GM12878 (cell line): Measurements from ENCODE around the gene ZNF613. TPM values are rescaled to one million over a fixed set of nuclear protein-coding genes. Genes with fewer than 3 reads are reported as not detected.

ENCODE experiments used
- ATAC-seq: fragments of 200-7000 bp; cut with Tn5 transposase; 3 replicates; pipeline ENCODE4 v1.9.1; 2020; ENCODE audit warnings: mild to moderate bottlenecking, moderate library complexity
- BruUV-seq: library from RNA; stranded (reverse); fragments of 400-500 nt; replicated peaks from 2 replicates; lab custom pipeline; 2021; lab: Mats Ljungman, UMichigan
- CTCF ChIA-PET: fragments of 300-600 bp; sonication (Branson Sonifier 250); formaldehyde crosslinking; extraction: SDS; loops from one replicate; lab custom pipeline; 2021; ENCODE audit warnings: inconsistent platforms; lab: Yijun Ruan, JAX
- POLR2A ChIA-PET: fragments of 350-600 bp; formaldehyde crosslinking; extraction: SDS; loops from one replicate; lab custom pipeline; 2021; ENCODE audit warnings: inconsistent platforms; lab: Charles Lee
- RAD21 ChIA-PET: fragments of 300-600 bp; sonication (Branson Sonifier 250); formaldehyde crosslinking; loops from one replicate; lab custom pipeline; 2023; ENCODE audit warnings: antibody characterized with exemption; ENCODE audit not compliant: unreplicated experiment; lab: Charles Lee
- SMC1A ChIA-PET: fragments of 300-600 bp; sonication (Branson Sonifier 250); formaldehyde crosslinking; loops from one replicate; lab custom pipeline; 2023; ENCODE audit not compliant: unreplicated experiment, uncharacterized antibody; lab: Charles Lee
- DNase-seq: peaks from one replicate; pipeline ENCODE4 v3.0.0-alpha.2; 2011; ENCODE audit warnings: low read depth, low spot score
- FAIRE-seq: peaks from 3 replicates; lab custom pipeline; 2011; peaks lifted over from hg19 to GRCh38; lab: Jason Lieb, UNC
- H2AFZ ChIP-seq: 2 replicates; pipeline ENCODE4 v1.6.0; 2011; ENCODE audit warnings: low read depth, low read length, control low read depth; ENCODE audit not compliant: control insufficient read depth
- H3K27ac ChIP-seq: 2 replicates; pipeline ENCODE4 v1.5.1; 2011; ENCODE audit warnings: control low read depth; ENCODE audit not compliant: control insufficient read depth, insufficient read depth
- H3K27me3 ChIP-seq, 2 experiments: replicated peaks in 1 of 2; 2 replicates each; pipeline versions ENCODE4 v1.6.0 to v1.6.1; 2011; ENCODE audit warnings: low read length in 1 of 2; ENCODE audit not compliant: control insufficient read depth in 2 of 2, insufficient read depth in 2 of 2
- H3K36me3 ChIP-seq, 2 experiments: 2 replicates each; pipeline ENCODE4 v1.5.1; 2011; ENCODE audit warnings: low read length in 1 of 2; ENCODE audit not compliant: control insufficient read depth in 2 of 2, insufficient read depth in 2 of 2
- H3K4me1 ChIP-seq: 2 replicates; pipeline ENCODE4 v1.6.1; 2011; ENCODE audit warnings: mild to moderate bottlenecking, low read length, moderate library complexity, mixed read lengths; ENCODE audit not compliant: control insufficient read depth, insufficient read depth
- H3K4me2 ChIP-seq: 2 replicates; pipeline ENCODE4 v1.6.0; 2011; ENCODE audit warnings: control low read depth; ENCODE audit not compliant: control insufficient read depth, insufficient read depth
- H3K4me3 ChIP-seq: fragments of 200-600 bp; sonication (generic); 2 replicates; pipeline ENCODE4 v1.5.1; 2016
- H3K79me2 ChIP-seq: 2 replicates; pipeline ENCODE4 v1.6.0; 2011; ENCODE audit warnings: low read length; ENCODE audit not compliant: control insufficient read depth, insufficient read depth
- H3K9ac ChIP-seq: 2 replicates; pipeline ENCODE4 v1.8.0; 2011; ENCODE audit warnings: low read length, control low read depth, mixed read lengths; ENCODE audit not compliant: control insufficient read depth, insufficient read depth
- H3K9me3 ChIP-seq: replicated peaks from 3 replicates; pipeline ENCODE4 v1.5.1; 2011; ENCODE audit warnings: mild to moderate bottlenecking, low read length; ENCODE audit not compliant: control insufficient read depth, insufficient read depth
- H4K20me1 ChIP-seq: 2 replicates; pipeline ENCODE4 v1.6.0; 2011; ENCODE audit not compliant: control insufficient read depth, insufficient read depth
- BCL11A ChIP-seq: IDR thresholded peaks from 2 replicates; pipeline ENCODE4 v1.6.1; 2011; ENCODE audit warnings: low read depth, low read length
- EED ChIP-seq: sonication (generic); IDR thresholded peaks from 2 replicates; pipeline ENCODE4 v1.6.1; 2016; ENCODE audit warnings: antibody characterized with exemption, low read depth
- IKZF1 ChIP-seq: fragments of 450-650 bp; conservative IDR thresholded peaks from 2 replicates; pipeline ENCODE4 v1.6.1; 2017; ENCODE audit warnings: antibody characterized with exemption, mild to moderate bottlenecking
- MEF2A ChIP-seq: IDR thresholded peaks from 2 replicates; pipeline ENCODE4 v1.6.1; 2011; ENCODE audit warnings: low read depth, mild to moderate bottlenecking, low read length, moderate library complexity; ENCODE audit not compliant: insufficient read depth
- NFYB ChIP-seq: IDR thresholded peaks from 2 replicates; pipeline ENCODE4 v1.6.1; 2011; ENCODE audit warnings: low read depth, mild to moderate bottlenecking, low read length, improper control_type of control experiment, moderate library complexity; ENCODE audit not compliant: insufficient read depth
- NR2C1 ChIP-seq: fragments of 450-650 bp; IDR thresholded peaks from 2 replicates; pipeline ENCODE4 v1.6.1; 2017; ENCODE audit warnings: antibody characterized with exemption, mild to moderate bottlenecking, moderate library complexity
- ZNF24 ChIP-seq: fragments of 450-650 bp; IDR thresholded peaks from 2 replicates; pipeline ENCODE4 v1.6.1; 2017; ENCODE audit warnings: antibody characterized with exemption, mild to moderate bottlenecking
- whole genome bisulfite sequencing: methylation state at CpG from one replicate; pipeline ENCODE4 v1.1.6; 2016; ENCODE audit warnings: low lambda C conversion rate; ENCODE audit not compliant: insufficient replicate concordance, insufficient coverage; ENCODE audit errors: missing lambda C conversion rate; 5-methylcytosine and 5-hydroxymethylcytosine counted together
- in situ Hi-C: fragments of 300-500 bp; cut with MboI; formaldehyde crosslinking; loops from 9 replicates; pipeline ENCODE4 v1.14.3; 2018; ENCODE audit warnings: mixed read lengths
- intact Hi-C: fragments of 100-400 bp; cut with micrococcal nuclease; formaldehyde crosslinking; loops from one replicate; pipeline ENCODE4 v1.14.2; 2022; ENCODE audit not compliant: unreplicated experiment
- polyA plus RNA-seq, 11 experiments: library from polyadenylated mRNA; depleted of rRNA in 4 of 11; unstranded in 6 of 11; stranded (reverse) in 5 of 11; fragments of >200 nt; fragmentation: Nextera tagmentation in 4 of 11; fragmentation: Illumina TruSeq in 1 of 11; extraction: Ambion mirVana in 4 of 11; extraction: Trizol in 1 of 11; gene quantifications; 1 replicate in 1 of 11; 2 replicates in 10 of 11; pipeline versions ENCODE4 v1.2.1 to v1.2.3, GENCODE V29; 2011 to 2016; ENCODE audit warnings: inconsistent platforms in 2 of 11, missing spikeins in 2 of 11, low read depth in 1 of 11
- total RNA-seq, 4 experiments: library from RNA; depleted of rRNA in 3 of 4; stranded (reverse); fragments of >200 nt in 3 of 4; fragmentation: Illumina TruSeq in 1 of 4; extraction: Trizol in 1 of 4; gene quantifications; 2 replicates each; pipeline versions ENCODE4 v1.2.1 to v1.2.3, GENCODE V29; 2013 to 2021
- TF ChIP-seq, protein P1 (sequence below): fragments of 450-650 bp; IDR thresholded peaks from 2 replicates; pipeline ENCODE4 v1.6.1; 2017; ENCODE audit warnings: mild to moderate bottlenecking, moderate library complexity

ZNF613 gene
- total and polyA plus RNA-seq, 10 of the 15 experiments (the other 5 are each of a cell fraction or from before 2014, with no cell fraction given) = 3.3 to 7.8 (median 5.0) TPM

DNA sequence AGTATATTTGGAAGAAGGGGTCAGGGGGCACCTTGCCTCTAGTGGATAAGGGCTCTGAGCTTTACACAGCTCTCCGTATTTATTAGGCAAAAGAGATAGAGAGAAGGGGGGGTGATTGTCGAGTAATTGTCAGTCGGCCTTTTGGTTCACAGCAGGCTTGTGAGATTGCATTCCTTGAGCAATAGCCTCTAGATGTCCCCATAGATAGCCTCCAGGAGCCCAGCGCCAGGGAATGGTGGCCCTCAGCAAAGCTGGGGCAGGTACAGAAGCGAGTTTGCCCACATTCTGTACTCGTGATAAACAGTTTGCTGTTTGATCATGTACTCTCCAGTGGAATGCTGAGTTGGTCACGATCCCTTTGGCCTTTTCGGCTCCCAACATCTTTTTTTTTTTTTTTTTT lies 4.6 kb downstream of the ZNF613 start (continued):
- TF ChIP-seq ZNF24 = no peak

GRCh38 chr19:51938936-51939335 lies 11.7 kb downstream of the ZNF613 start:
- CTCF ChIA-PET = no interaction called here

More at GRCh38 chr19:51938936-51939335, 11.7 kb downstream of the ZNF613 start:
- peaks cover 5 to 28% of the 10 kb centered on the region in 2 experiments for H3K36me3 ChIP-seq
- H3K4me1 ChIP-seq = no peaks in the 10 kb centered on the region
- RAD21 ChIA-PET = no interaction called here
- no peak overlapping the region for H2AFZ ChIP-seq
- BruUV-seq = no TSS peak
- no peak overlapping the region for H3K4me3 ChIP-seq
- H3K27me3 ChIP-seq = no peaks in the 10 kb centered on the region
- SMC1A ChIA-PET = no interaction called here
- no peaks in the 10 kb centered on the region for H4K20me1 ChIP-seq
- DNase-seq (no peak), FAIRE-seq (no peak)
- POLR2A ChIA-PET = no interaction called here
- no peaks in the 10 kb centered on the region for H3K79me2 ChIP-seq
- H3K27ac ChIP-seq = no peak overlapping the region
- 91% methylated on average over 2 of the region's 2 CpGs for WGBS
- H3K9ac ChIP-seq = no peak overlapping the region
- intact Hi-C loops = no loop called here
- H3K4me2 ChIP-seq = no peak overlapping the region
- no peak for TF ChIP-seq MEF2A
- TF ChIP-seq, protein P1, sequence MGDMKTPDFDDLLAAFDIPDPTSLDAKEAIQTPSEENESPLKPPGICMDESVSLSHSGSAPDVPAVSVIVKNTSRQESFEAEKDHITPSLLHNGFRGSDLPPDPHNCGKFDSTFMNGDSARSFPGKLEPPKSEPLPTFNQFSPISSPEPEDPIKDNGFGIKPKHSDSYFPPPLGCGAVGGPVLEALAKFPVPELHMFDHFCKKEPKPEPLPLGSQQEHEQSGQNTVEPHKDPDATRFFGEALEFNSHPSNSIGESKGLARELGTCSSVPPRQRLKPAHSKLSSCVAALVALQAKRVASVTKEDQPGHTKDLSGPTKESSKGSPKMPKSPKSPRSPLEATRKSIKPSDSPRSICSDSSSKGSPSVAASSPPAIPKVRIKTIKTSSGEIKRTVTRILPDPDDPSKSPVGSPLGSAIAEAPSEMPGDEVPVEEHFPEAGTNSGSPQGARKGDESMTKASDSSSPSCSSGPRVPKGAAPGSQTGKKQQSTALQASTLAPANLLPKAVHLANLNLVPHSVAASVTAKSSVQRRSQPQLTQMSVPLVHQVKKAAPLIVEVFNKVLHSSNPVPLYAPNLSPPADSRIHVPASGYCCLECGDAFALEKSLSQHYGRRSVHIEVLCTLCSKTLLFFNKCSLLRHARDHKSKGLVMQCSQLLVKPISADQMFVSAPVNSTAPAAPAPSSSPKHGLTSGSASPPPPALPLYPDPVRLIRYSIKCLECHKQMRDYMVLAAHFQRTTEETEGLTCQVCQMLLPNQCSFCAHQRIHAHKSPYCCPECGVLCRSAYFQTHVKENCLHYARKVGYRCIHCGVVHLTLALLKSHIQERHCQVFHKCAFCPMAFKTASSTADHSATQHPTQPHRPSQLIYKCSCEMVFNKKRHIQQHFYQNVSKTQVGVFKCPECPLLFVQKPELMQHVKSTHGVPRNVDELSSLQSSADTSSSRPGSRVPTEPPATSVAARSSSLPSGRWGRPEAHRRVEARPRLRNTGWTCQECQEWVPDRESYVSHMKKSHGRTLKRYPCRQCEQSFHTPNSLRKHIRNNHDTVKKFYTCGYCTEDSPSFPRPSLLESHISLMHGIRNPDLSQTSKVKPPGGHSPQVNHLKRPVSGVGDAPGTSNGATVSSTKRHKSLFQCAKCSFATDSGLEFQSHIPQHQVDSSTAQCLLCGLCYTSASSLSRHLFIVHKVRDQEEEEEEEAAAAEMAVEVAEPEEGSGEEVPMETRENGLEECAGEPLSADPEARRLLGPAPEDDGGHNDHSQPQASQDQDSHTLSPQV = no peak
- TF ChIP-seq BCL11A = no peak
- TF ChIP-seq NFYB = no peak
- TF ChIP-seq EED = no peak
- TF ChIP-seq IKZF1 = no peak
- TF ChIP-seq NR2C1 = no peak
- TF ChIP-seq, all 136 proteins: peak for 0
- in situ Hi-C loops = no loop called here
- H3K9me3 ChIP-seq = peaks cover 35% of the 10 kb centered on the region
- ATAC-seq = no peak
